ES-I3 (cell line): ENCODE measurements around the gene DLAT.
"Not testable (repeated sequence)": the region's sequence is repeated elsewhere in the genome, so short reads cannot be mapped to it uniquely, and the experiment has no call there.

Source experiments
- H3K36me3 ChIP-seq: 2 replicates; pipeline ENCODE4 v1.6.1; 2013; ENCODE audit warnings: mild to moderate bottlenecking, low read length, control low read depth, moderate library complexity; ENCODE audit not compliant: insufficient read depth
- H3K4me1 ChIP-seq: 2 replicates; pipeline ENCODE4 v1.6.1; 2013; ENCODE audit warnings: mild to moderate bottlenecking, control low read depth, low read length; ENCODE audit not compliant: insufficient read depth
- H3K9ac ChIP-seq: 2 replicates; pipeline ENCODE4 v1.6.1; 2013; ENCODE audit warnings: low read depth, mild to moderate bottlenecking, low read length, moderate library complexity
- H3K9me3 ChIP-seq: 2 replicates; pipeline ENCODE4 v1.6.1; 2013; ENCODE audit warnings: mild to moderate bottlenecking, low read length, moderate library complexity; ENCODE audit not compliant: control insufficient read depth, insufficient read depth

Gene DLAT

DNA sequence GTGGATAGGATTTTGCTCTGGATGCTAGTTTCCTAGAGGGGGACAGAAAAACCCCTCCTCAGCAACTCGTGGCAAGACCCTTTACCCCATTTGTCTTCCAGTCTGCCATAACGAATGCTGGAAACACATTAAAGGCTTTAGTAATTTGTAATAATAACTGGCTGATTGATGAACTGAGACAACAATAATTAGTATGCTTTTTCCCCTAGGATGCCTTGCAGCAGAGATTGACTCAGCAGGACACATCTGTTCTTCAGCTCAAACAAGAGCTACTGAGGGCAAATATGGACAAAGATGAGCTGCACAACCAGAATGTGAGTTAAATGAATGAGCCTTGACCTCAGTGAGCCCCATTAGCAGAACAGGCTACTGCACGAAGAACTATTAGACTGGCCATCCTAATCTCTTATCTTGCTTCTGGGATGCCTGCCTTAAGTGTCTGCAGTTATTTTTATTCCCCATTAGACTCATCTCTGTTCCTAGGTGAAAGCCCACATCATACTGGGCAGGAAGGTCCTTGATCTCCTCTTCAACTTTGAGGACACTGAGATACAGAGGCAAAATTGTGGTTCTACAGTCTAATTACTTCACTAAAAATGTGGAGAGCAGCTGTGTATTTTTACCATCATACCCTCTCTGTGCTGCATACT lies 32.9 kb upstream of the DLAT start:
- Histone ChIP-seq H3K9ac (no peak overlapping the region), H3K4me1 (no peaks in the 10 kb centered on the region), H3K36me3 (0 out of 2 replicates have a peak, but pooled peaks cover 7% of the 10 kb centered on the region), H3K9me3 (no peaks in the 10 kb centered on the region)

DNA sequence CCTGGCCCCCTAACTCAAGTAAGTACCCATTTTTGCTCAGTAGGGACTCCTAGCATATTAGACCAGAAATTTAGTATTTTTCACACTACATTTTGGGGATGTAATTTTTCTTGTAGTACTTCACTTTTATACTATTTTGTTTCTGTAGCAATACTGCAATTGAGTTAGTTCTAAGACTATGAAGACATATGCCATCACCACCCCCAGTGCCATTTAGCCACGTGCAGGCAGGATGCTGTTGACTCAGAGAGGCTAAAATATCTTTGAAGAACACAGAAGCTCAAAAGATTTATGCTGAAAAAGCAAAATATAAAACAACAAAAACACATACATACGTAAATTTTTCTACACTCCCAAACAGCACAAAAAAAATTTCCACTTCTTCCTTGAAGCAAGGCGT lies 29.1 kb upstream of the DLAT start:
- no peaks in the 10 kb centered on the region for H3K4me1 ChIP-seq
- H3K36me3 ChIP-seq, result 0 out of 2 replicates have a peak, but pooled peaks cover 7% of the 10 kb centered on the region
- no peak overlapping the region for H3K9ac ChIP-seq
- H3K9me3 ChIP-seq, result no peaks in the 10 kb centered on the region

DNA sequence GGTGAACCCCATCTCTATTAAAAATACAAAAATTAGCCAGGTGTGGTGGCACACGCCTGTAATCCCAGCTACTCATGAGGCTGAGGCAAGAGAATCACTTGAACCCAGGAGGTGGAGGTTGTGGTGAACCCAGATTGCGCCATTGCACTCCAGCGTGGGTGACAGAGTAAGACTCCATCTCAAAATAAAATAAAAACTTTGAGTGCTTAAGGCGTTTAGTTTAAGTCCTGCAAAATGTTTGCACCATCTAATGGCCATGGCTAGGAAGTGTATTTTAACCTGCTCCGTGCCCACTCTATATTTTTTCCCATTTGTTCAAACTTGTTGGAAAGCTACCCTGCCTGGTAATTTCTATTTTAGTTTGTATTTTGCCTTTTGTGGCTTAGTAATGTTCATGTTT lies 28.5 kb upstream of the DLAT start:
- not testable (repeated sequence) for H3K36me3 ChIP-seq, H3K9me3 ChIP-seq, H3K9ac ChIP-seq, H3K4me1 ChIP-seq

DNA sequence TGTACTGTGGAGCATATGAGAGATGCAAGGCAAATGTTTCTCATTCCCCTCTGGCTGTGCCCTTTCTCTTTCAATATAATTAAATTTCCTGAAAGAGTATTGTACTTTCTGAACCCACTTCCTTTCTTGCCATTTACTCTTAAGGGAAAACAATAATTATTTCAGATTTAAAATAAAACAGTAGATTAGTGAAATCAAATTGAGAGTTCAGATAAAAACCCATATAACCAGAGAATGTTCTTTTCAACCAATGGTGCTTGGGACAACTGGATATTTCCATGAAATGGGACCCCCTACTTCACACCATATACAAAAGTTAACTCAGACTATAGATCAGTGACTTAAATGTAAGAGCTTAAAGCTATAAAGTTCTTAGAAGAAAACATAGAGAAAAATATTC lies 26.1 kb upstream of the DLAT start:
- 0 out of 2 replicates have a peak, but pooled peaks cover 7% of the 10 kb centered on the region for H3K36me3 ChIP-seq

DNA sequence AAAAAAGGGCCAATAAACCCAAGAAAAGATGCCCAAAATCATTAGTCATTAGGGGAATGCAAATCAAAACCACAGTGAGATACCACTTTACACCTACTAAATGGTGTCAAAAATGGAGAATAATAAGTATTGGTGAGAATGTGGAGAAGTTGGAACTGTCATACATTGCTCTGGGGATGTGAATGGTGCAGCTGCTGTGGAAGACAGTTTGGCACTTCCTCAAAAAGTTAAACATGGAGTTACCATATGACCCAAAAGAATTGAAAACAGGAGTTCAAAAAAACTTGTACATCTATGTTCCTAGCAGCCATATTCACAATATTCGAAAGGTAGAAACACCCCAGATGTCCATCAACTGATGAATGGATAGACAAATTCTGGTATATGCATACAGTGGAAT lies 24.5 kb upstream of the DLAT start:
- no peak overlapping the region for H3K9ac ChIP-seq
- no peaks in the 10 kb centered on the region for H3K9me3 ChIP-seq
- no peaks in the 10 kb centered on the region for H3K36me3 ChIP-seq
- peaks cover 3% of the 10 kb centered on the region; the same call in 1 of the 2 replicates for H3K4me1 ChIP-seq

More for the DNA sequence above, 26.1 kb upstream of the DLAT start:
- Histone ChIP-seq H3K4me1 (peaks cover 3% of the 10 kb centered on the region; the same call in 1 of the 2 replicates), H3K9ac (no peak overlapping the region), H3K9me3 (no peaks in the 10 kb centered on the region)

DNA sequence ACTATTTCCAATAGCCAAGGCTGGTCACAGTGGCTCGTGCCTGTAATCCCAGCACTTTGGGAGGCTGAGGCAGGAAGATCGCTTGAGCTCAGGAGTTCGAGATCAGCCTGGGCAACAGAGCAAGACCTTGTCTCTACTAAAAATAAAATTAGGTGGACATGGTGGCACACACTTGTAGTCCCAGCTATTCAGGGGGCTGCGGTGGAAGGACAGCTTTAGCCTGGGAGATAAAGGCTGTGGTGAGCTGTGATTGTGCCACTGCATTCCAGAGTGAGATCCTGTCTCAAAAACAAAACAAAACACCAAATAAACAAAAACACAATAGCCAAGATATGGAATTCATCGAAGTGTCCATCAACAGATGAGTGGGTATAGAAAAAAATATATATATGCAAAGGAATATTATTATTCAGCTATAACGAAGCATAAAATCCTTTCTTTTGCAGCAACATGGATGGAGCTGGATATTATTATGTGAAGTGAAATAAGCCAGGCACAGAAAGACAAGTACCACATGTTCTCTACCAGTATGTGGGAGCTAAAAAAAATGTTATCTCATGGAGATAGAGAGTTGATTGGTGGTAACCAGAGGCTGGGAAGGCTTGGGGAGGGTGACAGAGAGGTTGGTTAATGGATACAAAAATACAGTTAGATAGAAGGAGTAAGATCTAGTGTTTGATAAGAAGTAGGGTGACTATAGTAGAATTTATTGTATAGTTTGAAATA lies 22.6 kb upstream of the DLAT start:
- Histone ChIP-seq H3K9me3 (no peaks in the 10 kb centered on the region; the same call in 1 of the 2 replicates), H3K9ac (no peak overlapping the region), H3K4me1 (peaks cover 3% of the 10 kb centered on the region; the same call in 1 of the 2 replicates), H3K36me3 (no peaks in the 10 kb centered on the region)

DNA sequence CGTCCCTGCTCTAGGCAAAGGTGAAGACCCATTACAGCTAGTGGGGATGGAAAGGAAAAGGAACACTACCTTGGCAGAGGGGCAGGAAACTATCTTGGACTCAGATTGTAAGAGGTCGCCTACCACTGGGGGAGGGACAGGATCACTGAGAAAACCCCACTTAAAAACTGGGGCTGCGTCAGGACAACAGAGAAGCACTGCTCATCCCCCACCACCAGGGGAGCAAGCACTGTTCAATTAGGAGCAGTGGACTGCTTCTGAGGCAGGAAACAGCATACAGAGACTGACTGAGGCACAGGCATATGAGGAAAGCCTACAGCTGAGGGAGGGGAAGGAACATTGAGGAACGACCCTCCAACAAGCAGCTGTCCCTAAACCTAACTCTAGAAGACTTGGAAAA lies 20.8 kb upstream of the DLAT start:
- no peak overlapping the region for H3K9ac ChIP-seq
- H3K4me1 ChIP-seq, result peaks cover 3% of the 10 kb centered on the region; the same call in 1 of the 2 replicates
- no peaks in the 10 kb centered on the region for H3K36me3 ChIP-seq
- no peaks in the 10 kb centered on the region; the same call in none of the 2 replicates for H3K9me3 ChIP-seq

DNA sequence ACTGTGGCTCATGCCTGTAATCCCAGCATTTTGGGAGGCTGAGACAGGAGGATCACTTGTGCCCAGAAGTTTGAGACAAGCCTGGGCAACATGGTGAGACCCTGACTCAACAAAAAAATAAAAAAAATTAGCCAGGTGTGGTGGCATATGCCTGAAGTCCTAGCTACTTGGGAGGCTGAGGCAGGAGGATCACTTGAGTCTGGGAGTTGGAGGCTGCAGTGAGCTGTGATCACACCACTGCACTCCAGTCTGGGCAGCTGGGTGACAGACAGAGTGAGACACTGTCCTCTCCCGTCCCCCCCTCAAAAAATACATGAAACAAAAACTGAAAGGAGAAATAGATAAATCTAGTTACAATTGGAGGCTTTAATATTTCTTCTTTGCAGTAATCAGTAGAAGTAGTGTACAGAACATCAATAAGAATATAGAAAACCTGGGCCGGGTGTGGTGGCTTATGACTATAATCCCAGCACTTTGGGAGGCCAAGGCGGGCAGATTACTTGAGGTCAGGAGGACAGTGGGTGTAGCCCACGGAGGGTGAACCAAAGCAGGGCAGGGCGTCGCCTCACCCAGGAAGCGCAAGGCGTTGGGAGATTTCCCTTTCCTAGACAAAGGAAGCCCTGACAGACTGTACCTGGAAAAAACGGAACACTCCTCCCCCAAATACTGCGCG lies 19.6 kb upstream of the DLAT start:
- H3K9ac ChIP-seq, result no peak overlapping the region
- no peaks in the 10 kb centered on the region; the same call in none of the 2 replicates for H3K9me3 ChIP-seq
- no peaks in the 10 kb centered on the region for H3K36me3 ChIP-seq
- peaks cover 3% of the 10 kb centered on the region; the same call in 1 of the 2 replicates for H3K4me1 ChIP-seq

DNA sequence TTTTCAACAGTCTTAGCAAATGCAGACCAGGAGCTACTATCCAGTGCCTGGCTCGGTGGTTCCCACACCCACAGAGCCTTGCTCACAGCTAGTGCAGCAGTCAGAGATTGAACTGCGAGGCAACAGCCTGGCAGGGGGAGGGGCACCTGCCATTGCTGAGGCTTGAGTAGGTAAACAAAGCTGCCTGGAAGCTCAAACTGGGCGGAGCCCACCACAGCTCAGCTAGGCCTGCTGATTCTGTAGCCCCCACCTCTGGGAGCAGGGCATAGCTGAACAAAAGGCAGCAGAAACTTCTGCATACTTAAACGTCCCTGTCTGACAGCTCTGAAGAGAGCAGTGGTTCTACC lies 19.1 kb upstream of the DLAT start:
- H3K4me1 ChIP-seq, H3K9ac ChIP-seq, H3K9me3 ChIP-seq: not testable (repeated sequence)

DNA sequence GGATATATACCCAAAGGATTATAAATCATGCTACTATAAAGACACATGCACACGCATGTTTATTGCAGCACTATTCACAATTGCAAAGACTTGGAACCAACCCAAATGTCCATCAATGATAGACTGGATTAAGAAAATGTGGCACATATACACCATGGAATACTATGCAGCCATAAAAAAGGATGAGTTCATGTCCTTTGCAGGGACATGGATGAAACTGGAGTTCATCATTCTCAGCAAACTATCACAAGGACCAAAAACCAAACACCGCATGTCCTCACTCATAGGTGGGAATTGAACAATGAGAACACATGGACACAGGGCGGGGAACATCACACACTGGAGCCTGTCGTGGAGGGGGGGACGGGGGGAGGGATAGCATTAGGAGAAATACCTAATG lies 13.8 kb upstream of the DLAT start:
- H3K4me1 ChIP-seq, H3K9me3 ChIP-seq, H3K9ac ChIP-seq, H3K36me3 ChIP-seq: not testable (repeated sequence)

More for the DNA sequence above, 19.1 kb upstream of the DLAT start:
- not testable (repeated sequence) for H3K36me3 ChIP-seq

DNA sequence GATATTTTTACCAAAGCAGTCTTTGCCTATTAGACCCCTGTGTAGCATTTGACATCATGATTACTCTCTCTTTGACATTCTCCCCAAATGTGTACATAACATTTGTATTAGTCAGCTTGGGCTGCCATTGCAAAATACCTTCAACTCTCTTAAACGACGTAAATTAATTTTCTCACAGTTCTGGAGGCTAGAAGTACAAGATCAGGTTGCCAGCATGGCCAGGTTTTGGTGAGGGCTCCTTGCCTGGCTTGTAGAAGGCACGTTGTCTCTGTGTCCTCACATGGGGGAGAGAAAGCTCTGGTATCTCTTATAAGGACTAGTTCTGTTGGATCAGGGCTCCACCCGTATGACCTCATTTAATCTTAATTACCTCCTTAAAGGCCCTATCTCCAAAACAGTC lies 12.3 kb upstream of the DLAT start:
- Histone ChIP-seq H3K36me3 (no peaks in the 10 kb centered on the region), H3K9ac (no peak overlapping the region), H3K4me1 (no peaks in the 10 kb centered on the region), H3K9me3 (no peaks in the 10 kb centered on the region; the same call in 1 of the 2 replicates)

DNA sequence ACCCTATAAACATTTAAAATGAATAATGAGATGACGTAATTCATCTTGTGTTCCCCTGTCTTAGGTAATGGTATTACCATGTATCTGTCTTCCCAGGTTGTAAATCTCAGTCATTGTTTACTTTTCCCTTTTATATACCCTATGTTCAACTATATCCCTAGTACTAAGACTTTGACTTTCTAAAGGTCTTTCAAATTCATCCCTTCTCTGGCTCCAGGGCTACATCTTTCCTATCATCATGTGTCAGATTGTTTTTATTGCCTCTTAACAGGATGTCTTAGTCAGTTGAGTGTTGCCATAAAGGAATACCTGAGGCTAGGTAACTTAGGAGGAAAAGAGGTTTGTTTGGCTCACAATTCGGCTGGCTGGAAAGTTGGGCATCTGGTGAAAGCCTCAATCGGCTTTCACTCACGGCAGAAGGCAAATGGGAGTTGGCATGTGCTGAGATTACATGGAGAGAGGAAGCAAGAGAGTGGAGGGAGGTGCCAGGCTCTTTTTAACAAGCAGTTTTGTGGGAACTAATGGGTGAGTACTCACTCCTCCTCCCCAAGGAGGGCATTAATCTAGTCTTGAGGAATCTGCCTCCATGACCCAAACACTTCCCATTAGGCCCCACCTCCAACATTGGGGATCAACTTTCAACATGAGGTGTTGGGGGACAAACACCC lies 11.6 kb upstream of the DLAT start:
- no peaks in the 10 kb centered on the region for H3K4me1 ChIP-seq
- no peaks in the 10 kb centered on the region for H3K36me3 ChIP-seq
- H3K9ac ChIP-seq, result no peak overlapping the region
- H3K9me3 ChIP-seq, result no peaks in the 10 kb centered on the region; the same call in 1 of the 2 replicates

DNA sequence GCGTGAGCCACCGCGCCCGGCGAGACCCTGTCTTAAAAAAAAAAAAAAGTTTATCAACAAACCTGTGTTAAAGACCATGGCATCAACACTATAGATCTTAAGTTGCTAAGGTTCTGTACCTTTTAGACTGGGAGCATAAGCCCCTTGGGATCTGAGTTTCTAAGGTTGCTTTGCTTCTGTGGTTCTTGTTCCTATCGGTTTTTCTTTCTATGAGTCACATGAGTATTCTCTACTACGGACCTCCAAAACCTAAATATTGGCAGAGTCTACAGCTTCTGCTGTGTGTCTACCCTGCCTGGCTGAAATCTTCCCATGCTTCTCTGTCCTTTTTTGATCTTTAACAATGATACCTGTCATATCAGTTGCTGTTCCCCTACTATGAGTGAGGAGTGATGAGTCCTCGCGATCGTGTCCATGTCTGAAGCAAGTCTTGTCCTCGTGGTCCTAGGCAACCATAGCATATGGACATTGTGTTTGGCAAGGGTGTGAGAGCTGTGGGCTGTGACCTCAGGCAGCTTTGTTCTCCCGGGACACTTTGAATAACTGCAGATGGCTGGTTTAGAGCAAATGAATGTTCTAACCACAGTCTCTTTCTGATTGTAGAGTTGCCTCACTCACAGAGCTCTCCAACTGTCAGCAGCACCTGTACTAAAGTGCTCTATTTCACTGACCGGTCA lies 9.0 kb upstream of the DLAT start:
- H3K9me3 ChIP-seq, result no peaks in the 10 kb centered on the region
- H3K4me1 ChIP-seq, result no peaks in the 10 kb centered on the region
- no peak overlapping the region for H3K9ac ChIP-seq
- H3K36me3 ChIP-seq, result no peaks in the 10 kb centered on the region; the same call in 1 of the 2 replicates
